ENCODE data around the gene NCAM2. TPM values are rescaled to one million over a fixed set of nuclear protein-coding genes. Genes with fewer than 3 reads are reported as not detected.

Gene NCAM2
- total and polyA plus RNA-seq, 2 of the 8 experiments (the other 6 are each of a cell fraction or from before 2014, with no cell fraction given): 0.14 to 1.1 TPM

GRCh38 chr21:21460979-21461378, 462.8 kb downstream of the NCAM2 start:
- no peak for FAIRE-seq
- H3K23me2 ChIP-seq (ENCODE audit: low read depth, low read length): no peaks in the 10 kb centered on the region
- WGBS, 2 experiments (ENCODE audit: extremely low coverage in 1 of 2, insufficient coverage in 1 of 2, insufficient read length in 1 of 2, insufficient replicate concordance in 2 of 2, low coverage in 1 of 2, low lambda C conversion rate in 2 of 2, missing lambda C conversion rate in 1 of 2): 94% methylated on average over 5 of the region's 5 CpGs; no CpG with 5 or more reads in 1 of the 2 experiments

More at GRCh38 chr21:21460979-21461378, 462.8 kb downstream of the NCAM2 start:
- H3K4me2 ChIP-seq (ENCODE audit: insufficient read depth in 1 of 2, low read depth in 2 of 2, low read length in 2 of 2): no peak overlapping the region
- H2BK15ac ChIP-seq (ENCODE audit: low read length): no peak overlapping the region
- H4K91ac ChIP-seq (replicated peaks; ENCODE audit: insufficient read length, low read length): no peak overlapping the region
- no peaks in the 10 kb centered on the region for H4K20me1 ChIP-seq (replicated peaks in 1 of 2; ENCODE audit: control insufficient read depth in 1 of 2, insufficient read depth in 2 of 2, low read length in 2 of 2)
- H3K14ac ChIP-seq (ENCODE audit: insufficient read length): no peak overlapping the region
- H3K9me3 ChIP-seq (ENCODE audit: insufficient read depth in 2 of 2, low read depth in 1 of 2, low read length in 1 of 2): no peaks in the 10 kb centered on the region
- H3K18ac ChIP-seq (ENCODE audit: extremely low read depth, low read length): no peak overlapping the region
- H4K8ac ChIP-seq (ENCODE audit: extremely low read depth, insufficient read depth, low read length): no peak overlapping the region
- no peak overlapping the region for H2BK120ac ChIP-seq (replicated peaks; ENCODE audit: low read depth, low read length)
- H3K27ac ChIP-seq (ENCODE audit: low read depth, low read length): no peak overlapping the region
- ChIA-PET POLR2A (ENCODE audit: partially characterized antibody) (no interaction called here), CTCF (ENCODE audit: partially characterized antibody) (no interaction called here)
- no peaks in the 10 kb centered on the region for H3K4me1 ChIP-seq (replicated peaks in 1 of 4; ENCODE audit: control insufficient read depth in 3 of 4, insufficient read depth in 4 of 4, low read length in 3 of 4)
- no peak overlapping the region for H4K5ac ChIP-seq (ENCODE audit: insufficient read length, low read depth, low read length)
- H2BK5ac ChIP-seq (ENCODE audit: low read depth, low read length): no peak overlapping the region
- no peaks in the 10 kb centered on the region for H3K36me3 ChIP-seq (ENCODE audit: control insufficient read depth in 2 of 4, insufficient read depth in 4 of 4, low read length in 3 of 4)
- DNase-seq (ENCODE audit: low read depth in 1 of 2, low spot score in 2 of 2): no peak
- no peak overlapping the region for H2AK5ac ChIP-seq (ENCODE audit: low read depth, low read length)
- H3K56ac ChIP-seq (replicated peaks; ENCODE audit: insufficient read length, low read depth, low read length): no peak overlapping the region
- H3K9ac ChIP-seq (replicated peaks in 1 of 4; ENCODE audit: extremely low read depth in 1 of 4, low read depth in 3 of 4, low read length in 3 of 4): no peak overlapping the region
- H3K4ac ChIP-seq (replicated peaks; ENCODE audit: insufficient read length, low read depth, low read length): no peak overlapping the region
- no peaks in the 10 kb centered on the region for H3K27me3 ChIP-seq (replicated peaks in 1 of 4; ENCODE audit: control insufficient read depth in 3 of 4, extremely low read depth in 1 of 4, insufficient read depth in 3 of 4, low read length in 3 of 4)
- H3K79me2 ChIP-seq (ENCODE audit: control insufficient read depth in 1 of 2, insufficient read depth in 2 of 2, low read length in 2 of 2): no peaks in the 10 kb centered on the region
- H3K23ac ChIP-seq (ENCODE audit: insufficient read length): no peak overlapping the region
- TF ChIP-seq EGR1 (IDR thresholded peaks at IDR 0.05; ENCODE audit: borderline replicate concordance, low read depth, low read length): no peak
- TF ChIP-seq ASH2L (IDR thresholded peaks at IDR 0.05; ENCODE audit: low read length): no peak
- no peak for TF ChIP-seq ATF3 (IDR thresholded peaks at IDR 0.05; ENCODE audit: insufficient read depth, low read depth, low read length)
- TF ChIP-seq NANOG (IDR thresholded peaks at IDR 0.05; ENCODE audit: insufficient read depth, low read depth, low read length, poor library complexity, severe bottlenecking): no peak
- no peak for TF ChIP-seq JUND (IDR thresholded peaks at IDR 0.05; ENCODE audit: low read length)
- no peak for TF ChIP-seq SAP30 (IDR thresholded peaks at IDR 0.05; ENCODE audit: insufficient read depth, insufficient replicate concordance, low read length)
- TF ChIP-seq RAD21 (IDR thresholded peaks at IDR 0.05 in 1 of 2, conservative IDR thresholded peaks at IDR 0.05 in 1 of 2; ENCODE audit: low read depth in 2 of 2, low read length in 2 of 2): no peak
- TF ChIP-seq ZNF274 (IDR thresholded peaks at IDR 0.05; ENCODE audit: borderline replicate concordance, extremely low read depth, low read length): no peak
- no peak for TF ChIP-seq CREB1 (IDR thresholded peaks at IDR 0.05)
- no peak for TF ChIP-seq KDM5A (IDR thresholded peaks at IDR 0.05; ENCODE audit: low read length)
- no peak for TF ChIP-seq RFX5 (IDR thresholded peaks at IDR 0.05; ENCODE audit: borderline replicate concordance, low read depth, low read length)
- no peak for TF ChIP-seq MAFK (IDR thresholded peaks at IDR 0.05; ENCODE audit: low read depth, low read length)
- H2BK12ac ChIP-seq (ENCODE audit: low read depth, low read length): no peak overlapping the region
- H2BK20ac ChIP-seq (ENCODE audit: low read length): no peak overlapping the region
- no peak overlapping the region for H3K4me3 ChIP-seq (ENCODE audit: extremely low read depth in 1 of 4, insufficient read depth in 2 of 4, low read depth in 3 of 4, low read length in 4 of 4)
- no peak overlapping the region for H2AFZ ChIP-seq (ENCODE audit: low read length)
- no peaks in the 10 kb centered on the region for H3K79me1 ChIP-seq (ENCODE audit: low read depth, low read length)
